Right kidney (tissue), 9 donors: ENCODE data around the gene CD46.
"Not testable (repeated sequence)": the region's sequence is repeated elsewhere in the genome, so short reads cannot be mapped to it uniquely, and the experiment has no call there.

Source experiments
- DNase-seq: peaks from one replicate; pipeline ENCODE4 v3.0.0-alpha.2; 2016
- long read RNA-seq, 8 donors: transcript quantifications; one replicate each; lab custom pipeline, GENCODE V29; 2026

CD46 gene
- long read RNA-seq, donor 1, transcript CD46-203 (12 exons, 3,233 nt), result major isoform, 37 of 132 reads
- long read RNA-seq, donor 1, transcript CD46-208 (13 exons, 3,326 nt), result minor isoform, 11 of 132 reads
- long read RNA-seq, donor 1, transcript CD46-204 (11 exons, 3,188 nt), result minor isoform, 7 of 132 reads
- long read RNA-seq, donor 1, partial matches to known transcripts, result 71 of 132 reads
- long read RNA-seq, donor 1, other reads (novel, unspliced or antisense), result 0 of 132 reads
- long read RNA-seq, donor 2, transcript CD46-203 (12 exons, 3,233 nt), result minor isoform, 12 of 59 reads
- long read RNA-seq, donor 2, transcript CD46-204 (11 exons, 3,188 nt), result major isoform, 13 of 59 reads
- long read RNA-seq, donor 2, transcript CD46-207 (12 exons, 3,281 nt), result minor isoform, 7 of 59 reads
- long read RNA-seq, donor 2, transcript CD46-208 (13 exons, 3,326 nt), result minor isoform, 5 of 59 reads
- long read RNA-seq, donor 2, partial matches to known transcripts, result 21 of 59 reads
- long read RNA-seq, donor 2, other reads (novel, unspliced or antisense), result 0 of 59 reads
- long read RNA-seq, donor 3, transcript CD46-203 (12 exons, 3,233 nt), result major isoform, 10 of 36 reads
- long read RNA-seq, donor 3, transcript CD46-208 (13 exons, 3,326 nt), result minor isoform, 7 of 36 reads
- long read RNA-seq, donor 3, partial matches to known transcripts, result 14 of 36 reads
- long read RNA-seq, donor 3, other reads (novel, unspliced or antisense), result 0 of 36 reads
- long read RNA-seq, donor 4, transcript CD46-203 (12 exons, 3,233 nt), result major isoform, 11 of 93 reads
- long read RNA-seq, donor 4, transcript CD46-204 (11 exons, 3,188 nt), result major isoform, 11 of 93 reads
- long read RNA-seq, donor 4, transcript CD46-208 (13 exons, 3,326 nt), result minor isoform, 5 of 93 reads
- long read RNA-seq, donor 4, partial matches to known transcripts, result 59 of 93 reads
- long read RNA-seq, donor 4, other reads (novel, unspliced or antisense), result 0 of 93 reads
- long read RNA-seq, donor 5, transcript CD46-203 (12 exons, 3,233 nt), result minor isoform, 10 of 177 reads
- long read RNA-seq, donor 5, transcript CD46-207 (12 exons, 3,281 nt), result minor isoform, 5 of 177 reads
- long read RNA-seq, donor 5, transcript CD46-204 (11 exons, 3,188 nt), result major isoform, 22 of 177 reads
- long read RNA-seq, donor 5, partial matches to known transcripts, result 136 of 177 reads
- long read RNA-seq, donor 5, other reads (novel, unspliced or antisense), result 0 of 177 reads
- long read RNA-seq, donor 6, transcript CD46-203 (12 exons, 3,233 nt), result major isoform, 26 of 60 reads
- long read RNA-seq, donor 6, transcript CD46-208 (13 exons, 3,326 nt), result minor isoform, 6 of 60 reads
- long read RNA-seq, donor 6, partial matches to known transcripts, result 23 of 60 reads
- long read RNA-seq, donor 6, other reads (novel, unspliced or antisense), result 0 of 60 reads
- long read RNA-seq, donor 7, transcript CD46-208 (13 exons, 3,326 nt), result minor isoform, 8 of 194 reads
- long read RNA-seq, donor 7, transcript CD46-203 (12 exons, 3,233 nt), result major isoform, 20 of 194 reads
- long read RNA-seq, donor 7, partial matches to known transcripts, result 159 of 194 reads
- long read RNA-seq, donor 7, other reads (novel, unspliced or antisense), result 0 of 194 reads
- long read RNA-seq, donor 8, transcript CD46-204 (11 exons, 3,188 nt), result minor isoform, 5 of 64 reads
- long read RNA-seq, donor 8, transcript CD46-203 (12 exons, 3,233 nt), result major isoform, 29 of 64 reads
- long read RNA-seq, donor 8, transcript CD46-208 (13 exons, 3,326 nt), result minor isoform, 6 of 64 reads
- long read RNA-seq, donor 8, partial matches to known transcripts, result 18 of 64 reads
- long read RNA-seq, donor 8, other reads (novel, unspliced or antisense), result 0 of 64 reads

DNA sequence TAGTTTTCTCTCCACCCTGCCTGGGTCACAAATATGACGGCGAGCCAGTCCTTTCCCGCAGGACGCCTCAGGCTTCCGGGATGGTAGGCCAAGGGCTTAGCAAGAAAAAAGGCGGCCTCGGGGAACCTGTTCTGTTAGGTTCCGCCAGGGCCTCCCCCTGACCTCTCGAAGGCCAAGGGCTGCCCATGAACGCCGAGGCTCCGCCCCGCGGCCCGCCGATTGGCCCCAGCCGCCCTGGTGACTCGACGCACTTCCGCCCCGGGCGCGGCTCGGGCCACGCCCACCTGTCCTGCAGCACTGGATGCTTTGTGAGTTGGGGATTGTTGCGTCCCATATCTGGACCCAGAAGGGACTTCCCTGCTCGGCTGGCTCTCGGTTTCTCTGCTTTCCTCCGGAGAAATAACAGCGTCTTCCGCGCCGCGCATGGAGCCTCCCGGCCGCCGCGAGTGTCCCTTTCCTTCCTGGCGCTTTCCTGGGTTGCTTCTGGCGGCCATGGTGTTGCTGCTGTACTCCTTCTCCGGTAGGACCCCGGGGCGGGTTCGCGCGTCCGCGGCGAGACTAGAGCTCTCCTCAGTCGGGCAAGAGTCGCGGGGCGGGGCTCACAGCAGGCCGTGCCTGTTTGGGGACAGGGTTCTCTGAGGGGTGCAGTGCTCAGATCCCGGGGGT is at the start of gene CD46:
Gene CD46 (plus strand): TSS at position 265 of the 666 bp plus-strand sequence. CDS start 159 bp downstream, at position 424.
- peak; percentile 99 for DNase-seq

DNA sequence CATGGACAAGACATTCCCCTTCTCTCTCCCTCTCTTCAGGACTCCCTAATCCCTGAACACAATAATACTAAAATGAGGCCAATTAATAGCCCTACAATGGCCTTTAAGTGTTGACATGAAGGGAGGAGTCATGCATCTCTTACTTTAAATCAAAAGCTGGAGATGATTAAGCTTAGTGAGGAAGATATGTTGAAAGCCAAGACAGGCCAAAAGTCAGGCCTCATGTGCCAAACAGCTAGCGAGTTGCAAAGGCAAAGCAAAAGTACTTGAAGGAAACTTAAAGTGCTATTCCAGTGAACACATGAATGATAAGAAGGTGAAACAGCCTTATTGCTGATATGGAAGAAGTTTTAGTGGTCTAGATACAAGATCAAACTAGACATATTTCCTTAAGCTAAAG is 49.5 kb upstream of the CD46 start:
- no peak for DNase-seq

DNA sequence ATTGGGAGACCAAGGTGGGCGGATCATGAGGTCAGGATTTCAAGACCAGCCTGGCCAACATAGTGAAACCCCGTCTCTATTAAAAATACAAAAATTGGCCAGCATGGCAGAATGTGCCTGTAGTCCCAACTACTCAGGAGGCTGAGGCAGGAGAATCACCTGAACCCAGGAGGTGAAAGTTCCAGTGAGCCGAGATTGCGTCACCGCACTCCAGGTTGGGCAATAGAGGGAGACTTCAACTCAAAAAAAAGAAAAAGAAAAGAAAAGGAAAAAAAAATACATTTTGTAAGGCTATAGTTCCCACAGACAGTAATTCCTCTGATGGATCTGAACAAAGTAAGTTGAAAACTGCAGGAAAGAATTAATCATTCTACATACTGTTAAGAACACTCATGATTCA is 48.1 kb upstream of the CD46 start:
- DNase-seq, result no peak

DNA sequence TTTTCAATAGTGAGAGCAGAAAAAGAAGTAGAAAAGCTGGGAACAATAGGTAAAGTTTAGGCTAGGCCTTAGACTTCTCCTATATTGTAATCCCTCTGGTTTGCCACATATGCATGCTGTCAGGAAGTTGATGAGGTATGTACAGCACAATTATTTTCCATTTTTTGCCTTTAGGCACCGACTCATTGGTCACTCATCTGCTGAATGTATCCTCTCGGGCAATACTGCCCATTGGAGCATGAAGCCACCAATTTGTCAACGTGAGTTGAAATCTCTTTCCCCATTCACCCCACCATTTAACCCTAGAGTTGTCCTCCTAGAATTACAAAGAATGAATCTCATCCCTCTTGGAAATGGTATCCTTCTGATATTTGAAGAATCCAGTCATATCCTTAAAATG is 43.9 kb upstream of the CD46 start:
- DNase-seq, result not testable (repeated sequence)

DNA sequence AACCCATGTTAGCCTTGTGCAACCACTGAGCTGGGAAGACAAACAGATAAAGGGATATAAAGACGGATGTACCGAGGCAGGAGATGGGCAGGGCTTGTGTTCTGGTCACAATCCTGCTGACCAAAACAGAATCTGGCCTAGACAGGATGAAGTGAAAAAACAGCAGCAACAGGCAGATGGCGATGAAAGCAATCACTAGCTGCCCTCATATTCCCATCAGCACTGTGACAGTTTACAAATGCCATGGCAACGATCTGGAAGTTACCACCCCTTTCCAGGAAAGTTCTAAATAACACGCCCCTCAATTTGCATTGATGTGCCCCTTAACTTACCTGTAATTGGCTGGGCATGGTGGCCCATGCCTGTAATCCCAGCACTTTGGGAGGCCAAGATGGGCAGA is 40.6 kb upstream of the CD46 start:
- no peak for DNase-seq

DNA sequence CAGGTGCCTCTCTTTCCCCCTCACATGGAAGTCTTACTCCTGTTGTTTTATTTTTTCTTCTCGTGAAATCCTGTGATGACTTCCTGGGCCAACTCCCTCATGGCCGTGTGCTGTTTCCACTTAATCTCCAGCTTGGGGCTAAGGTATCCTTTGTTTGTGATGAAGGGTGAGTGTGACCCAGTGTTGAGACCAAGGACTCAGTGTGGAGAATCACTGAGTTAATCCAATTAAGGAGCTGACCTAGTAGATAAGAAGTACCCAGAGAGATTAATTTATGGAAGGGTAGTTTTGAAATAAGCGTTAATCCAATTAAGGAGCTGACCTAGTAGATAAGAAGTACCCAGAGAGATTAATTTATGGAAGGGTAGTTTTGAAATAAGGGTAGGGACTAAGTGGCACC is 39.2 kb upstream of the CD46 start:
- DNase-seq, result not testable (repeated sequence)

DNA sequence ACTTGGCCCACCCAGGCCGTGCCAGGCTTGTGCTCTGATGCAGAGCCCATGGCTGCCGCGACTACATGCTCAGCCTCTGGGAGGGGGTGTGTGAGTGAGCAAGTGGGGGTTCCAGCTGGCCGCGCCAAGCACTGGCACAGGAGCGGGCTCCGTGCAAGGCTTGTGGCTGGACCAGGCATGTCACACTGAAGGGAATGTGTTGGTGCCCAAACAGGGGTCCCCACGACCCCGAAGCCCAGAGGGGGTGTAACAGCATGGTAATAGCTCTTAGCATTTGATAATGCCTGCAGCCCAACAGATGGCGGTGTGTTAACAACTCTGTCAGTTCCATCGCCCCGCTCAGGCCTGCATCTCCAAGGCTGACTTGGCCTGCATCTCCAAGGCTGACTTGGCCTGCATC is 38.3 kb upstream of the CD46 start:
- no peak for DNase-seq

DNA sequence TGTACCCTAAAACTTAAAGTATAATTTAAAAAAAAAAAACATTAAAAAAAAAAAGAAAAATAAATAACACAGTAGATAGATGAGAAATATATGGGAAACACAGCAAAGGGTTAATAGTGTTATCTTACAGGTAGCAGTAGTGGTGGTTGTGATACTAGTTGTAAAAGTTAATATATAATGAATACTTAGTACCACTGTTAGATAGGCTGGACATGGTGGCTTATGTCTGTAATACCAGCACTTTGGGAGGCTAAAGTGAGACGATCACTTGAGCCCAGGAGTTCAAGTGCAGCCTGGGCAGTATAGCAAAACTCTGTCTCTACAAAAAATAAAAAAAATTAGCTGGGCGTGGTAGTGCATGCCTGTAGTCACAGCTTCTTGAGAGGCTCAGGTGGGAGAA is 32.6 kb upstream of the CD46 start:
- no peak for DNase-seq

DNA sequence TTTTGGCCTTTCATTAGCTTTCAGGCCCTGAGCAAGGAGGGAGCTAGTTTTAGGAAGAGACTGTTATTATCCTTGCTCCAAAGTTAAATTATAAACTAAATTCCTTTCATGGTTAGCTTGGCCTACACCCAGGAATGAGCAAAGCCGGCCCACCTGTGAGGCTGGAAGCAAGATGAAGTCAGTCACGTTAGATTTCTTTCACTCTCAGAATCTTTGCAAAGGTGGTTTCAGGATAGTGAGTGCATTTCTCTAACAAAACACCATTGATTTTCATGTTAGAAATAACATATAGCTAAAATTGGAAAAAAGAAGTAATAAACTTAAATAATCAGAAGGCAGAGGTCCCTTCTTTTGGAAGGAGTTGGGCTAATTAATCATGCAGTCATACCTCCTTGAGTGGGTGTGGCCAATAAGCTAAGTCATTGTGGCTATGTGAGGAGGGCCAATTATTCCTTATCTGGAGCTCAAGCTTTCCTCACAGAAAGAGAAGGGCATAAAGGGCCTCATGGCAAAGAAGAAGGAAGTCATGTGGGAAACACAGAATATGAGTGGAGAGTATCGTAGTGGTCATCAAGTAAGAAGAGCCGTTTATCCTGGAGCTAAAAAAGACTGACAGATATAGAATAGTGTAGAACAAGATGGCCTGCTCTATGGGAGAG is 23.5 kb upstream of the CD46 start:
- not testable (repeated sequence) for DNase-seq

DNA sequence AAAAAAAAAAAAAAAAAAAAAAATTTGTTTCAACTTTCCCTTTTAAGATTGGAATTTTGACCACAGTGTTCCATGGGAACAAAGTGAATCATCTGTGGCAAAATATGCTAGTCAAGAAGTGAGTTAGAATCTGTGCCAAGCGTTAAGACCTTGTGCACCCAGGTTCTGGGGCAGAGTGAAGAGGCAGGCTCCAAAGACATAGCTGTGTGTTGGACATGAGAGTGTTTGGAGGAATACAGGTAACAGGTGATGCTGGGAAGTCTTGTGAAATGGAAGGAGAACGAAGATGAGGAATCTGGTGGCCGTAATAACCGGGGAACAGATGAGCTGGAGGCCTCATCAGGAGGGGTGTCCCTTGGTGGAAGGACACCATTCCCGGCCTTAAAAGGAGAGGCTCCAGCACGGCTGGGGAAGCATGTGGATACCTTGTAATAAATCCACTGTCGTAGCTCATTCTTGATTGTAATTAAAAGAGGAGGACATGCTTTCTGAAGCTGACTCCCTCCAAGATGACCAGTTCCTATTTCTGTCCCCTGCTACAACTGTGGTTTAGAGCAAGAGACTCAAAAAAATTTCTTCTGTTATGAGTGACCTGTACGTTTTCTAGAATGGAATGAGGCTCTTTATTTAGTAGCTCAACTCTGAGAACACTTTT is 14.2 kb upstream of the CD46 start:
- DNase-seq, result peak; percentile 26

DNA sequence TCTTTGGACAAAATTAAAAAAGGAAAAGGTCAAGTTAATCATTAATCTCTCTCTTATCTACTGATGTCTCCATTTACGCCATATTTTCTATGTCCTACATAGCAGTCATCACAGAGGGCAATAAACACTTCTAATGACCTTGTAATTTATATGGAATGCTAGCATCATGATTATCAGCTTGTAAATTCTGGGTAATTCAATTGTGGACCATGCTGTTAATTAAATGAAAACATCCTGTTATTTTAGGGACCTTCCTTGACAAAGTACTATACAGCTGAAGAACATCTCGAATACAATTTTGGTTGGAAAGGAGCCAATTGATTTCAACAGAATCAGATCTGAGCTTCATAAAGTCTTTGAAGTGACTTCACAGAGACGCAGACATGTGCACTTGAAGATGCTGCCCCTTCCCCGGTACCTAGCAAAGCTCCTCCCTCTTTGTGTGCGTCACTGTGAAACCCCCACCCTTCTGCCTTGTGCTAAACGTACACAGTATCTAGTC is 13.6 kb upstream of the CD46 start:
- not testable (repeated sequence) for DNase-seq

DNA sequence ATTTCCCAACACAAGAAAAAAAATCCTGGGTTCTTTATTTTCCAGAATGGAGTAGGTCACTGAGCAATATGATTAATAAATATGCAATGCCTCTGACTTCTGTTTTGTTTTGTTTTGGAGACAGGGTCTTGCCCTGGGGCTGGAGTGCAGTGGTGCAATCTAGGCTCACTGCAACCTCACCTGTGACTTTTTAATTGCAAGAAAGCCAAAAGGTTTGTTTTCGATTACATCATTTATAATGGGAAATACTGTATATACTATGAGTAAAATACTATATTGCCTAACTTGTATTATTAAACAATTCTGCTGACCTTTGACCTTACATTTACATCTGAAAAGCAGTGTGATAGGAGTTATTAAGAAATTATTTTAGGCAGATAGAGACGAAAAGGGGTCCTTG is 11.6 kb upstream of the CD46 start:
- DNase-seq, result no peak

DNA sequence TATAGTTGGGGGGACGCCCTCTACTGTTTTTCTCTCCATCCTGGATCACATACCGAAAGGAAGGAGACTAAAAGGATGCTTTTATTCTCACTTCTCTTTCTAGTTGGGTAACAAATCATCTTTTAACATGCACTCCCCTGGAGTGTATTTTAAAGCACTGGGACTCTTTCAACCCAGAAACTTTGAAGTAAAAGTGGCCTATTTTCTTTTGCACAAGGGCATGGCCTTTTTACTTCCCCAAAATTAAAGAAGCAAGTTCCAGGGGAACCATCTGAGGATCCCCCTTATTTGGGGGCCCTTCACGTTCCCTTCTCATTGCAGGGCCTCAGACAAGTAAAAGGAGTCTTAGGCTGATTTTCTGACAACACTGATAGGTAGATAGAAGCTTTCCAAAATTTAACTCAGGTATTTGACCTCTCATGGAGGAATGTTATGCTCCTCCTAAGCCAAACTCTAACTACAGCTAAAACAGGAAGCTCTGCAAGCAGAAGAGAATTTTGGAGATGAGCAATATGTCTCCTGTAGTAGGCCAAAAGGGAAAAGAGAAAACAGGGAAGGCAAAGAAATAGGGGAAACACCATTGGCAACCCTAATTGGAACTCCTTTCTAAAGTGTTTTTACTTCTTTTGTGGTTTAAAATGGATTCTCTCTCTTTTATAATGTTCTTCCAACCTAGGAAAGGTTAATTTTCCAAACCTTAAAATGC is 8.9 kb upstream of the CD46 start:
- no peak for DNase-seq

DNA sequence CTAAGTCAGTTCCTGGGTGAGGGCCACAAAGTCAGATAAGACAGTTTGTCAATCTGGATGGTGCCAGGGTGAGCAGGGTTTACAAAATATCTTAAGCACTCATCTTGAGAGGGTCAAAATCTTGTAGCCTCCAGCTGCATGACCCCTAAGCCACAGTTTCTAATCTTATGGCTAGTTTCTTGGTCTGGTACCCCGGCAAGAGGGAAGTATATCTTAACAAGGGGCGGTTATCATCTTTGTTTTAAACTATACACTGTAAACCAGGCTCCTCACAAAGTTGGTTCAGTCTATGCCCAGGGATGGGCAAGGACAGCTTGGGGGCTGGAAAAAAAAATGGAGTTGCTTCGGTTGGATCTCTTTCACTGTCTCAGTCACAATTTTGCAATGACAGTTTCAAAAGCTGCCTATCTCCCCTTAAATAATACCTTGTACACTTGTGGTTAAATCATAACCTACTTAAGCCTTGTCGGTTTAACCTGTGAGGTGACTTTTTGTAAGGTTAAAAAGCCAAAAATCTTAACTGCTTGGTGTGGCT is 7.8 kb upstream of the CD46 start:
- DNase-seq, result no peak

DNA sequence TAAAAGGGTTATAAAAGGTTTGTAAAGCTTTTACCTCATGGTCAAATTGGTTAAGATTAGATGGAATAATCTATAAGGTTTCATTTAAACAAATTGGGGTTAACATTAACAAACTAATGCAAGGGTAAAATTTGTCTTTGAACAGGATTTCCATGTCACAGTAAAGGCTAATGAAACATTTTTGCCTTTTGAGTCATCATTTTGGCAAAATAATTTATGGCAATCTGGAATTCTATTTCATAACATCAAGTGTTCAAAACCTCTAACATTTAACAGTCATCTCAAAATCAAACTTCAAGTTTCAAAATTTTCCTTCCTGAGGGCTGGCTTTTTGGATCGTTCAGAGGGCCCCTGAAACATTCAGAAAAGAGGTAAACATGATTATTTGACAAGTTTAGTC is 6.6 kb upstream of the CD46 start:
- no peak for DNase-seq

DNA sequence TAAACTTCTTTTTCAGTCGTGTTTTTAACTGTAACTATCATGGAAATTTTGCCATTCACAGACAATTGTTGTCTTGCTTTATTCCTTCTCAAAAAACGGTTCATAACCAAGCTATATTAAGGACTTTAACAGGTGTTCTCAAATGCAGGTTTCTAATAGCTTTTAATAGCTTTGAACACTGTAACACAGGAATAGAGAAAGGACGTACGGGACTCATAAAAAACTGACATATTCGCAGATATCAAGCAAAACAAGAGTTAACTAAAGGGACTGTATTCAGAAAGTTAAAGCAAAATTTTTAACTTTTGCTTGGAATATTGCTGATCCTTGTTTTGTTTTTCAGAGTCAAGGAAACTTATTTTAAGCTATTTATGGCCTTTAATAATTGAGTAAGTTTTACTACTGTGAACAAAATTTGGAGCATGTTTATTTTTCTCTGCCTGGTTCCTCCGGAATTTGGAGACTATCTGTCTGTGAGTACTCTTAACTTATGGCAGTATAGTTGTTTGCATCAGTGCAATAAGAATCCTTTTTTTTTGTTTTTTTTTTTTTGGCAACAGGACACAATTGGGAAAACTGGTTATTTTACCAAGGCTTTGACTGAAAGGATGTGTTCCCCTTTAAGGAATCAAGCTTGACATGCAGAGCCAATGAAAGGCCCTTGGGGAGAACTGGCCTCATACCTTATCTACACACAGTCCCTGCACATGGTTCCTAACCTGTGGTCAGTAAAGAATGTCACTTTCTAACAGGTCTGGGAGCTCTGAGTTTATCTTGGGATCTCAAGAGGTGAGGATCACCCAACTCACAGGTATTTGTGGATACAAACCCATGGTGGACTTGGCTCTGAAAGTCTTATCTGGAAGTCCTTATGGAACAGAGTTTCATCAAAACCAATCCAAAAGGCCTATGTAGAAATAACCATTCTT is 5.8 kb upstream of the CD46 start:
- no peak for DNase-seq
